Naive thymus-derived CD8-positive, alpha-beta T cell (primary cell): ENCODE data around the gene HAL. TPM values are rescaled to one million over a fixed set of nuclear protein-coding genes. Genes with fewer than 3 reads are reported as not detected.
"Not testable (repeated sequence)": the region's sequence is repeated elsewhere in the genome, so short reads cannot be mapped to it uniquely, and the experiment has no call there.

ENCODE experiments used
- ATAC-seq, 2 donors: fragments of 150-1000 bp; cut with Tn5 transposase in 1 of 2; sonication (Bioruptor Pico), chemical (Tn5 transposase) in 1 of 2; 1 replicate in 1 of 2; 2 replicates in 1 of 2; pipeline ENCODE4 v1.10.0; 2021; ENCODE audit warnings: mild to moderate bottlenecking in 2 of 2, moderate library complexity in 2 of 2
- POLR2A ChIA-PET: fragments of 350-600 bp; sonication (Branson Sonifier 250); formaldehyde crosslinking; loops from one replicate; lab custom pipeline; 2021; ENCODE audit warnings: antibody characterized with exemption; lab: Charles Lee
- DNase-seq, 10 donors: peaks; one replicate each; pipeline versions ENCODE4 v3.0.0 to v3.0.0-alpha.2; 2020 to 2022
- H3K27ac Mint-ChIP-seq, 10 donors: one replicate each; pipeline ENCODE4 v1.8.0; 2020 to 2022; ENCODE audit warnings: mild to moderate bottlenecking in 10 of 10, mixed read lengths in 10 of 10, moderate library complexity in 4 of 10, inconsistent platforms in 1 of 10
- H3K27me3 Mint-ChIP-seq, 5 donors: one replicate each; pipeline ENCODE4 v1.8.0; 2021 to 2022; ENCODE audit warnings: mixed read lengths in 5 of 5
- H3K36me3 Mint-ChIP-seq, 3 donors: one replicate each; pipeline ENCODE4 v1.8.0; 2020 to 2022; ENCODE audit warnings: mixed read lengths in 3 of 3, mild to moderate bottlenecking in 2 of 3, inconsistent platforms in 1 of 3
- H3K4me1 Mint-ChIP-seq, 4 donors: one replicate each; pipeline ENCODE4 v1.8.0; 2021 to 2022; ENCODE audit warnings: mixed read lengths in 4 of 4
- H3K4me3 Mint-ChIP-seq, 10 donors: one replicate each; pipeline ENCODE4 v1.8.0; 2020 to 2022; ENCODE audit warnings: mild to moderate bottlenecking in 10 of 10, mixed read lengths in 10 of 10, moderate library complexity in 6 of 10, inconsistent platforms in 1 of 10
- H3K9me3 Mint-ChIP-seq, 9 donors: one replicate each; pipeline ENCODE4 v1.8.0; 2020 to 2022; ENCODE audit warnings: mixed read lengths in 9 of 9, mild to moderate bottlenecking in 3 of 9, inconsistent platforms in 1 of 9, moderate library complexity in 1 of 9
- polyA plus RNA-seq, 3 donors: library from polyadenylated mRNA; unstranded; fragments of 300-500 nt; fragmentation: Illumina TruSeq; gene quantifications; one replicate each; pipeline ENCODE4 v1.2.3, GENCODE V29; 2021
- total RNA-seq, 8 experiments: library from RNA in 2 of 8; stranded (reverse) in 2 of 8; gene quantifications; one replicate each; pipeline ENCODE4 v1.2.3 and lab custom pipeline; 2021 to 2026

The HAL gene
- total and polyA plus RNA-seq, 5 experiments from 2014 or later = 1.3 to 3.0 TPM; not detected in 3

DNA sequence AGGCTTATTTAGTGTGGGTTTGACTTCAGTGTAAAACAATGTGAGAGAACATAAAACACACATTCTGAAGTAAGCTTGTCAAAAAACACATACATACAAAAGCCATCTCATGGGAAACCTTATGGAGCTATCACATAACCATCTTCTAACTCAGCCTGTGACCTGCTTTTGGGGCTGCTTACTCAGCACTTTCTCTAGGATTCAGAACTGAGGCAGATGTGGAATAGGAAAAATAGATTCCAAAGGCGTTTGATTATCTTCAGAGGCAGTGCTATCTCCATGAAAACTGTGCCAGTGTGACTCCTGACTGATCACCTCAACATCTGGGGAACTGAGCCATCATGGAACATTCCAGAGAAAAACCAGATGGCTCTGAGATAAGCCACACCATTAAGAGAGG lies 13.5 kb downstream of the HAL start:
- Mint-ChIP-seq H3K27me3 (no peaks in the 10 kb centered on the region), H3K36me3 (peaks cover 0 to 6% (median 0%) of the 10 kb centered on the region in 3 donors), H3K4me1 (no peaks in the 10 kb centered on the region), H3K27ac (no peak overlapping the region), H3K4me3 (no peak overlapping the region), H3K9me3 (no peaks in the 10 kb centered on the region)
- no peak for DNase-seq
- POLR2A ChIA-PET = no interaction called here
- no peak for ATAC-seq

DNA sequence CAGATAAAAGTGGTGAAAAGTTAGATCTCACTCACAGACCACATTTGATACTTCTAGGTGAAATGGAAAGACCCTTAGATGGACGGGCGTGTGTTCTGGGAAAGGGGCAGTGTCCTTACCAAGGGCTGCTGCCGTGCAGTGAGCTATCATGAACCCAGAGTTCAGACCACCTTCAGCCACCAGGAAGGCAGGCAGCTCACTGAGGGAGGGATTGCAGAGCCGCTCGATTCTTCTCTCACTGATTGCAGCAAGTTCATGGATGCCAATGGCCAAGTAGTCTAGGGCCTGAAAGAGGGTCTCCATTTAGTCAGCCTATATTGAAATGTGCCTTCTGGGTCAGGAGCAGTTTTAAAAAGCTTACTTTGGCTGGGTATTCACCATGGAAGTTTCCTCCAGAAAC lies 15.7 kb downstream of the HAL start:
- Mint-ChIP-seq H3K4me1 (no peaks in the 10 kb centered on the region), H3K27me3 (no peaks in the 10 kb centered on the region), H3K27ac (no peak overlapping the region), H3K9me3 (no peaks in the 10 kb centered on the region), H3K36me3 (peaks cover 0 to 2% (median 0%) of the 10 kb centered on the region in 3 donors), H3K4me3 (no peak overlapping the region)
- DNase-seq = no peak
- POLR2A ChIA-PET = no interaction called here
- no peak for ATAC-seq

DNA sequence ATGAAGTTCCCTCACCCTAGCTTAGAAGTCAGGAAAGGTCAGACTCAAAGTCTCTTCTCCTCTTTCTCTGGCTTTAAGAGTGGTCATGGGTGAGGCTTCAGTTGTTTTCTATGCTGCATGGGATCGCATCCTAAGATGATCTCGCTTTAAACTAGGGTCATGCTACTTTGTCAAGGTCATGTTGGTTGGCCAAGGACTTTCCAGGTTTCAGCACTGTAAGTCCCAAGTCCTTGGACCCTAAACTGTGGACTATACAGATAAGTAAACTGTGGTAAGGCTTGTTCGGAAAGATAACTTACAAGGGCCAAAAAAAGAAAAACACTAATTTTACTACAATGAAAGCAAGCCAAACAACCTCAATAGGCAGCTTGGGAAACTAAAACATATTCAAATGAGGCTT lies 17.4 kb downstream of the HAL start:
- H3K27me3 Mint-ChIP-seq = no peaks in the 10 kb centered on the region

DNA sequence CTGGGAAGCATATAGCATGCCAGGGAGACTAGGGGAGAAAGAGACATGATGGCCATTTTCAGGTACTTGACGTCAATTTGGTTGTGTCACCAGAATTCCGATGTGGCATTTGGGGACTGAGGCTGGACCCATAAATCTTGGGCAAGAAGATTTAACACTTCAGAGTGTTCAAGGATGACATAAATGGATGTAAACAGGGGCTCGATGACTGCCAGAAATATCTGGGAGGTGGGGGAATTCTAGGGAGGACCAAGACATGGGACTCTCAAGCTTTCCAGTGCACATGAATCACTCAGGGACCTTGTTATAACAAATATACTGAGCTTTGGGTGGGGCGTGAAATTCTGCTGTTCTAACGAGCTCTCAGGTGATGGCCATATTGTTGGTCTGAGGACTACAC lies 17.8 kb downstream of the HAL start:
- ATAC-seq = no peak
- no peak for DNase-seq
- Mint-ChIP-seq H3K27ac (no peak overlapping the region), H3K27me3 (no peaks in the 10 kb centered on the region), H3K36me3 (peaks cover 0 to 5% (median 2%) of the 10 kb centered on the region in 3 donors), H3K4me1 (no peaks in the 10 kb centered on the region), H3K9me3 (no peaks in the 10 kb centered on the region), H3K4me3 (no peak overlapping the region)
- POLR2A ChIA-PET = no interaction called here

More for the DNA sequence above, 17.4 kb downstream of the HAL start:
- Mint-ChIP-seq H3K9me3 (no peaks in the 10 kb centered on the region), H3K4me1 (no peaks in the 10 kb centered on the region), H3K27ac (no peak overlapping the region), H3K36me3 (peaks cover 0 to 2% (median 2%) of the 10 kb centered on the region in 3 donors), H3K4me3 (no peak overlapping the region)
- POLR2A ChIA-PET = no interaction called here
- no peak for DNase-seq
- ATAC-seq = no peak

DNA sequence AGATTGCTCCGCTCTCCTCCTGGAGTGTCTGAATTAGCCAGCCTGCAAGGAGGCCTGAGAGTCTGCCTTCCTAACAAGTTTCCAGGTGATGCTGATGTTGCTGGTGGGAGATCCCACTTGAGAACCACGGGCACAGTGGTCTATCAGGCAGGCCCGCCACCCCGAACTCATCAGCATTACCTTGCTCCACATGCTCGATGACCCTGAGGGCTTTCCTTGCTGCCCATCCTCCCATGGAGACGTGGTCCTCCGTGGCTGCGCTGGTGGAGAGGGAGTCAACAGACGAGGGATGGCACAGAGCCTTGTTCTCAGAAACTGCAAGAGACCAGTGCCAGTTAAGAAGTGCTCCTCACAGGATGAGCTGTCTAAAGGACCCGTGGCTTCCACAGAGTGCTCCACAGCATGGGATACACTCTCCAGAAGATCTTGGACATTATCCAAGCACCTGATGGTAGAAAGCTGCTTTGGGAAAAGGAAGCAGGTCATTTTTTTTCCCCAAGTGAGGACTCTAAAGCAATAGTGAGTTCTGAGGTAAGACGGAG lies 18.3 kb downstream of the HAL start:
- no peaks in the 10 kb centered on the region for H3K9me3 Mint-ChIP-seq
- H3K4me3 Mint-ChIP-seq = no peak overlapping the region
- H3K4me1 Mint-ChIP-seq = no peaks in the 10 kb centered on the region
- H3K27ac Mint-ChIP-seq = no peak overlapping the region
- peaks cover 0 to 5% (median 2%) of the 10 kb centered on the region in 3 donors for H3K36me3 Mint-ChIP-seq
- POLR2A ChIA-PET = no interaction called here
- H3K27me3 Mint-ChIP-seq = no peaks in the 10 kb centered on the region
- DNase-seq (no peak), ATAC-seq (no peak)

DNA sequence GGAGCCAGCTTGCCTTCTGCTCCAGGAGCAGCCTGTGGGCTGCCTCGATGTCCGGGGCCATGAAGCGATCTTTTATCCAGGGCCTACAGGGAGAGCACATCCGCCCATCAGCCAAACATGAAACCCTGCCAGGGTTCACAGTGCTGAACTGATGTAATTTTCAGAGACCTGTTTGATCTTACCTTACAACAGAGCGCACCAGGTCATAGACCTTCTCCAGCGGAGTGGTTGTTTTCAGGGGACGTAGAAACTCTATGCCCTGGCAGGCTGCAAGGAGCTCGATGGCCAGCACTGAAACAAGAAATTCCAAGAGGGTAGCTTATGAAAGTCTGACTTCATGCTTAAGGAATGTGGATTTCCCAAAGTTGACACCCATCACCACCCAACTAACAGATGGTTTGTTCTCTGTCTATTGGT lies 19.7 kb downstream of the HAL start:
- DNase-seq = no peak
- H3K27ac Mint-ChIP-seq = peak overlapping the region in 1 of 10 donors; percentile 32
- no peaks in the 10 kb centered on the region for H3K27me3 Mint-ChIP-seq
- ATAC-seq = no peak
- no peaks in the 10 kb centered on the region for H3K9me3 Mint-ChIP-seq
- POLR2A ChIA-PET = no interaction called here
- H3K4me3 Mint-ChIP-seq = no peak overlapping the region
- peaks cover 0 to 5% (median 2%) of the 10 kb centered on the region in 3 donors for H3K36me3 Mint-ChIP-seq
- H3K4me1 Mint-ChIP-seq = no peaks in the 10 kb centered on the region

DNA sequence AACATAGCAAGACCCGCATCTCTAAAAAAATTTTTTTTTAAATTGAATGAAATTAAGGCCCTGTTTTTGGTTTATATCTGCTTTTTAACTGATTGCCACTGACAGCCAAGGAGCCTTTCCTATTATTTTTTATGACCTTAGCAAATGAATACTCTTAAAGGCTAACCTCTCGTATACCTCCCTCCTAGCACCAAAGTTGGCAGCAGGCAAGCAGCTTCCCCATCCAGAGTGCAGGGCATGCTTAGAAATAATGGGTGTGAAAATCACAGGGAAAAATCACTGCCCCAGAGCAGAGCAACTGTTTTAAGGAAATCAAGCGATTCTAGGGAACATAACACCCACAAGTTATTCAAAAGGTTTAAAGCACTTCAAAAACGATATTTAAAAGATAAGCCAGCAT lies 20.7 kb downstream of the HAL start:
- ATAC-seq = no peak
- POLR2A ChIA-PET = interaction anchor here (0.6 kb wide), 1 partner anchor 961 kb away, joined by 4 read pairs; no protein-coding TSS in a partner anchor
- H3K4me1 Mint-ChIP-seq = no peaks in the 10 kb centered on the region

DNA sequence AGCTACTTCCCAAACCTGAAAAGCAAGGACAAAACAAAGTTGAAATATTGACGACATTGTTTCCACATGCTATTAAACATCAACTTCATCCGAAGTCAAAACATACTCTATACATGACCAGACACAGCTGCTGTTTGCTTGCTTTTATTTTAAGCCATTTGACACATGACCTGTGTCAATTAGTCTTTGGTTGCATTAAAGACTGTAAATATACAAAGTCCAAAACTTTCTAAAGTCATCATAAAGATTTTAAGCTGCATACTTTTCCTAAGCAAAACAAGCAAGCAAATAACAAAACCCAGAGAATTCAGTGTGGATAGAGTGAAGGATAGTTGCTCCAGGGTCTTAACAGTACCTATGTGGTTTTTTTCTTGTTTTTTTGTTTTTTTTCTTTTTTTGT lies 21.8 kb downstream of the HAL start:
- POLR2A ChIA-PET = no interaction called here
- H3K27me3 Mint-ChIP-seq = no peaks in the 10 kb centered on the region
- ATAC-seq (no peak), DNase-seq (no peak)
- H3K4me3 Mint-ChIP-seq = no peak overlapping the region
- H3K9me3 Mint-ChIP-seq = no peaks in the 10 kb centered on the region
- H3K4me1 Mint-ChIP-seq = no peaks in the 10 kb centered on the region
- peaks cover 0 to 5% (median 2%) of the 10 kb centered on the region in 3 donors for H3K36me3 Mint-ChIP-seq
- H3K27ac Mint-ChIP-seq = peak overlapping the region in 1 of 10 donors; percentile 33

More for the DNA sequence above, 20.7 kb downstream of the HAL start:
- Mint-ChIP-seq H3K36me3 (peaks cover 0 to 5% (median 2%) of the 10 kb centered on the region in 3 donors), H3K27me3 (no peaks in the 10 kb centered on the region), H3K9me3 (no peaks in the 10 kb centered on the region), H3K4me3 (no peak overlapping the region), H3K27ac (peak overlapping the region in 1 of 10 donors; percentile 27)
- DNase-seq = no peak

DNA sequence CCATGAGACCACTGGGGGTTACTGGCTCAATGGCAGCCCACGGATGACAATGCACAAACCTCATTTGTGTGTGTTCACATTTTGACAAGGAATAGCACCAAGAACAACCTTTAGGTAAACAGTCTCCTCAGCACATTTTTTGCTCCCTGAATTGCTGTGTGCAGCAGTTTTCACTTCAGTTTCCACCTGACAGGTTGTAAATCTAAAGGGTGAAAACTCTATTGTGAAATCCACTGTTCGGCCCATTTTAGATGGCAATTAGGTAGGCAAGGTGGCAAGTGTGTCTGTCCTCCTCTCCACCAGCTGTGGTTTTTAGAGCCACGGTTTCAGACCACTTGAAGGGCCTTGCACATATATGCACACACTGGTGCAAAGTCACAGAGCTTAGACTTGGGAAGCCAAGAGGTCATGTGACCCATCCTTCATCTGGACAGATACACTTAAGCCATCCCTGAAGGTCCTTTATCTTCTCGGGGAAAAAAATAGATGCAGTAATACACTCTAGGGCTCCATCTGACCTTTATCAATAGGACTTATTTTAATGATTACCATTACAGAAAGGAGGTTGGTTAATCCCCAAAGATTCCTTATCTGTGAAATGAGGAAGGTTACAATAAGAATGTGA lies 23.2 kb downstream of the HAL start:
- no peak overlapping the region for H3K4me3 Mint-ChIP-seq
- H3K27ac Mint-ChIP-seq = no peak overlapping the region
- POLR2A ChIA-PET = no interaction called here
- no peaks in the 10 kb centered on the region for H3K27me3 Mint-ChIP-seq
- ATAC-seq = no peak
- no peaks in the 10 kb centered on the region for H3K4me1 Mint-ChIP-seq
- H3K36me3 Mint-ChIP-seq = peaks cover 0 to 5% (median 2%) of the 10 kb centered on the region in 3 donors
- H3K9me3 Mint-ChIP-seq = no peaks in the 10 kb centered on the region
- DNase-seq = no peak

DNA sequence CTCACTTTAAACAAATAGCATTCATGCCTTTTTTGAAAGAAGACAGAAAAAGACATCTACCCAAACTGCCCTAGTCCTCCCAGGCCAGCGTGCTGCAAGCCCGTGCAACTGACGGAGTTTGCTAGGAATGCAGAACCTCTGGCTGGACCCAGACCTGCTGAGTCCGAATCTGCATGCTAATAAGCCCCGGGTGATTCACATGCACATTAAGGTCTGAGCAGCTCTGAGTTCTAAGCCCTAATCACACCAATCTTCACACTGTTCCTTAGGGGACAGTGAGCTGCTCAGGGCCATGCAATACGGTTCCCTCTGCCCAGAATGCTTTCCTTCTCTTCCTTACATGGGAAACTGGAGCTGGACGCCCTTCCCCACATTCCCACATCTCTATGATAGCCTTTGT lies 25.2 kb downstream of the HAL start:
- POLR2A ChIA-PET = no interaction called here
- Mint-ChIP-seq H3K4me3 (no peak overlapping the region), H3K27ac (no peak overlapping the region), H3K9me3 (no peaks in the 10 kb centered on the region), H3K36me3 (peaks cover 0 to 9% (median 2%) of the 10 kb centered on the region in 3 donors), H3K27me3 (no peaks in the 10 kb centered on the region), H3K4me1 (no peaks in the 10 kb centered on the region)
- DNase-seq (no peak), ATAC-seq (no peak)

DNA sequence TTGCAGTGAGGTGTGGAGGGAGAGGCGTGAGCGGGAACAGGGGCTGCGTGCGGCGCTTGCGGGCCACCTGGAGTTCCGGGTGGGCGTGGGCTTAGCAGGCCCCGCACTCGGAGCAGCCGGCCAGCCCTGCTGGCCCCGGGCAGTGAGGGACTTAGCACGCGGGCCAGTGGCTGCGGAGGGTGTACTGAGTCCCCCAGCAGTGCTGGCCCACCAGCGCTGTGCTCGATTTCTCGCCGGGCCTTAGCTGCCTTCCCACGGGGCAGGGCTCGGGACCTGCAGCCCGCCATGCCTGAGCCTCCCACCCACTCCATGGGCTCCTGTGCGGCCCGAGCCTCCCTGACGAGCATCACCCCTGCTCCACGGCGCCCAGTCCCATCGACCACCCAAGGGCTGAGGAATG lies 27.0 kb downstream of the HAL start:
- H3K36me3 Mint-ChIP-seq, DNase-seq, H3K27ac Mint-ChIP-seq, H3K4me3 Mint-ChIP-seq, ATAC-seq, H3K4me1 Mint-ChIP-seq, H3K9me3 Mint-ChIP-seq, H3K27me3 Mint-ChIP-seq, POLR2A ChIA-PET: not testable (repeated sequence)

DNA sequence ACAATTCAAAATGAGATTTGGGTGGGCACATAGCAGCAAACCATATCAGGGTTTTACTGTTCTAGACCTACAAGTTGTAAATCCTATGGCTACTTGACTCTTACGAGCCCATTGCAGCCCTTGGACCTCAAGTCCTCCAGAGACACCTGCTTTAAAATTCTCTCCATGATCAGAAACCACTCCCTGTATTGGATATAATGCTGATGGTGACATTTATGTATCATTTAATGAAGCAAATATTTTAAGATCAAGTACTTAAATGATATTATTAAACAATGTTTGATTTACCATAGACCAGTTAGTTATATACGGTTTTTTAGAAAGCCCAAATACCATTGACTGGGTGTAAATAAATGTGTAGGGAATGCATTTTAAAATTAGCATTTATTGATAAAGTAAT lies 28.8 kb downstream of the HAL start:
- Mint-ChIP-seq H3K9me3 (no peaks in the 10 kb centered on the region), H3K36me3 (peaks cover 0 to 6% (median 0%) of the 10 kb centered on the region in 3 donors), H3K4me3 (no peak overlapping the region), H3K27ac (no peak overlapping the region), H3K4me1 (no peaks in the 10 kb centered on the region), H3K27me3 (no peaks in the 10 kb centered on the region)
- ATAC-seq (no peak), DNase-seq (no peak)
- POLR2A ChIA-PET = no interaction called here

DNA sequence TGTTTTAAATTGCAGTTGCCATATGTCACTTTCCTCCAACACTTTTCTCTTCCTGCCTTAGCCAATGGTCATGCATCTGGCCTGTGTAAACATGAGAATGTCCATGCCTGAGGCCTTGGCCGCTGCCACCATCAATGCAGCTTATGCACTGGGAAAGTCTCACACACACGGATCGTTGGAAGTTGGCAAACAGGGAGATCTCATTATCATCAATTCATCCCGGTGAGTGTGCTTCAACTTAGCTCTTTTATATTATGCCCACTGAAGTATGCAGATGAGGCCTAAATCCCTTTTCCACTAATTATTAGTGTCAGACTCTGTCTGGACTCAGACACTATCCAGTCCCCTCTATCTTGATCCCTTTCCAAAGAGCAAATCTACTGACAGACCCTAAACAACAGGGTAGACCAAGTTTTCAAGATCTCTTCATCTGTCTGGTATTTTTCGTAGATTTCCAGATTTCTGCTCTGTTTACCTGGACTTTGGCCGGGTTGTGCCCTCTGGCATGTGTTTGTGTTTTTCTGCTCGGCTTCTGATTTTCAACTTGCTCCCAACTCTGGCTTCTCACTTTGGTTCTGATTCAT lies 29.8 kb downstream of the HAL start:
- H3K36me3 Mint-ChIP-seq = peaks cover 0 to 6% (median 0%) of the 10 kb centered on the region in 3 donors
- H3K9me3 Mint-ChIP-seq = no peaks in the 10 kb centered on the region
- peaks cover 0 to 4% (median 0%) of the 10 kb centered on the region in 5 donors for H3K27me3 Mint-ChIP-seq
- no peak for DNase-seq
- no peaks in the 10 kb centered on the region for H3K4me1 Mint-ChIP-seq
- POLR2A ChIA-PET = no interaction called here
- peak overlapping the region in 1 of 10 donors; percentile 13 for H3K27ac Mint-ChIP-seq
- no peak overlapping the region for H3K4me3 Mint-ChIP-seq
- no peak for ATAC-seq
